ENCODE results near the gene AHCY.

DNA sequence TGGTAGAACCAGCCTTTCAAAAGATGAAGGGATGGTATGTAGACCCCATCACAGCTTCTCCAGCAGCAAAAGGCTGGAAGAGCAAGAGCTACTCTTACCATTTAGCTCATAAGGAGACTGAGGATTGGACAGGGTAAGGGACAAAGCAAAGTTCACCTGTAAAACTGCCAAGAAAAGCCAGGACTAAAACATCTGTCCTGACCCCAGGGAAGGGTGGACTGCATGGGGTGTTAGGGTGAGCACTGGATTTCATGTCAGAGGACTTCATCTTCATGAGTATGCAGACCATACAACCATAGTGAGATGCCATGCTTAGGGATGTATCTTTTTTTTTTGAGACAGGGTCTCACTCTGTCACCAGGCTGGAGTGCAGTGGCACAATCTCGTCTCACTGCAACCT lies 19.3 kb downstream of the AHCY start:
- TF ChIP-seq, protein P1, sequence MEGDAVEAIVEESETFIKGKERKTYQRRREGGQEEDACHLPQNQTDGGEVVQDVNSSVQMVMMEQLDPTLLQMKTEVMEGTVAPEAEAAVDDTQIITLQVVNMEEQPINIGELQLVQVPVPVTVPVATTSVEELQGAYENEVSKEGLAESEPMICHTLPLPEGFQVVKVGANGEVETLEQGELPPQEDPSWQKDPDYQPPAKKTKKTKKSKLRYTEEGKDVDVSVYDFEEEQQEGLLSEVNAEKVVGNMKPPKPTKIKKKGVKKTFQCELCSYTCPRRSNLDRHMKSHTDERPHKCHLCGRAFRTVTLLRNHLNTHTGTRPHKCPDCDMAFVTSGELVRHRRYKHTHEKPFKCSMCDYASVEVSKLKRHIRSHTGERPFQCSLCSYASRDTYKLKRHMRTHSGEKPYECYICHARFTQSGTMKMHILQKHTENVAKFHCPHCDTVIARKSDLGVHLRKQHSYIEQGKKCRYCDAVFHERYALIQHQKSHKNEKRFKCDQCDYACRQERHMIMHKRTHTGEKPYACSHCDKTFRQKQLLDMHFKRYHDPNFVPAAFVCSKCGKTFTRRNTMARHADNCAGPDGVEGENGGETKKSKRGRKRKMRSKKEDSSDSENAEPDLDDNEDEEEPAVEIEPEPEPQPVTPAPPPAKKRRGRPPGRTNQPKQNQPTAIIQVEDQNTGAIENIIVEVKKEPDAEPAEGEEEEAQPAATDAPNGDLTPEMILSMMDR (IDR thresholded peaks at IDR 0.05) = no peak
- no peak for TF ChIP-seq POLR2A (IDR thresholded peaks at IDR 0.05)

All from thyroid gland (tissue), 4 donors.